Tibial artery (tissue), 4 donors: ENCODE data around the gene OR8B4.

ENCODE experiments used
- DNase-seq, 2 donors: peaks; one replicate each; pipeline ENCODE4 v3.0.0-alpha.2; 2019
- H3K27ac ChIP-seq, 2 donors: fragments of 200-600 bp; sonication (generic) in 1 of 2; 1 replicate in 1 of 2; 2 replicates in 1 of 2; pipeline ENCODE4 v1.5.1; 2018 to 2019; ENCODE audit warnings: mild to moderate bottlenecking in 1 of 2
- H3K27me3 ChIP-seq, 2 donors: fragments of 200-600 bp; sonication (generic) in 1 of 2; one replicate each; pipeline versions ENCODE4 v1.5.1 to v1.6.0; 2016 to 2019
- H3K36me3 ChIP-seq, 3 donors: fragments of 200-600 bp; sonication (generic) in 2 of 3; one replicate each; pipeline ENCODE4 v1.5.1; 2016 to 2019; ENCODE audit warnings: mild to moderate bottlenecking in 2 of 3
- H3K4me1 ChIP-seq, 4 donors: fragments of 200-600 bp; sonication (generic) in 2 of 4; 1 replicate in 3 of 4; 2 replicates in 1 of 4; pipeline ENCODE4 v1.5.1; 2016 to 2019
- H3K4me3 ChIP-seq, 2 donors: fragments of 200-600 bp; sonication (generic) in 1 of 2; 1 replicate in 1 of 2; 2 replicates in 1 of 2; pipeline ENCODE4 v1.5.1; 2018 to 2019; ENCODE audit warnings: mild to moderate bottlenecking in 2 of 2
- H3K9me3 ChIP-seq, 3 donors: fragments of 200-600 bp; sonication (generic) in 1 of 3; one replicate each; pipeline ENCODE4 v1.5.1; 2016 to 2019
- CTCF ChIP-seq, 2 experiments: fragments of 200-600 bp in 1 of 2; fragments of 450-650 bp in 1 of 2; IDR thresholded peaks; one replicate each; pipeline ENCODE4 v1.5.1; 2017 to 2019; ENCODE audit warnings: antibody characterized with exemption in 2 of 2, mild to moderate bottlenecking in 1 of 2, moderate library complexity in 1 of 2
- intact Hi-C: fragments of 100-400 bp; cut with DNase I; formaldehyde crosslinking; loops from one replicate; pipeline ENCODE4 v1.15.0; 2023; ENCODE audit warnings: low total_unique reads

Gene OR8B4

GRCh38 chr11:124440608-124441007, 15.9 kb upstream of the OR8B4 start:
- no peaks in the 10 kb centered on the region for H3K36me3 ChIP-seq
- TF ChIP-seq CTCF (IDR thresholded peaks at IDR 0.05) = no peak
- DNase-seq = no peak
- no peak overlapping the region for H3K27ac ChIP-seq
- H3K27me3 ChIP-seq = no peaks in the 10 kb centered on the region
- H3K9me3 ChIP-seq = no peaks in the 10 kb centered on the region
- H3K4me1 ChIP-seq = no peaks in the 10 kb centered on the region
- intact Hi-C loops = no loop called here
- no peak overlapping the region for H3K4me3 ChIP-seq

- intact Hi-C loops = no loop called here
- H3K27me3 ChIP-seq = no peaks in the 10 kb centered on the region
- no peak overlapping the region for H3K4me3 ChIP-seq
- no peak for DNase-seq
- no peaks in the 10 kb centered on the region for H3K9me3 ChIP-seq
- H3K4me1 ChIP-seq = no peaks in the 10 kb centered on the region
- no peak for TF ChIP-seq CTCF (IDR thresholded peaks at IDR 0.05)
- H3K27ac ChIP-seq = no peak overlapping the region
- no peaks in the 10 kb centered on the region for H3K36me3 ChIP-seq
These were observed 10.0 kb upstream of the OR8B4 start for GRCh38 chr11:124434699-124435098.

GRCh38 chr11:124429599-124429998, 4.9 kb upstream of the OR8B4 start:
- H3K27me3 ChIP-seq = no peaks in the 10 kb centered on the region
- no peaks in the 10 kb centered on the region for H3K4me1 ChIP-seq
- DNase-seq = no peak
- no peak overlapping the region for H3K27ac ChIP-seq
- H3K36me3 ChIP-seq = no peaks in the 10 kb centered on the region
- no peak for TF ChIP-seq CTCF (IDR thresholded peaks at IDR 0.05)
- intact Hi-C loops = no loop called here
- H3K4me3 ChIP-seq = no peak overlapping the region
- H3K9me3 ChIP-seq = no peaks in the 10 kb centered on the region

- Histone ChIP-seq H3K27ac (no peak overlapping the region), H3K4me3 (no peak overlapping the region), H3K27me3 (no peaks in the 10 kb centered on the region), H3K4me1 (no peaks in the 10 kb centered on the region), H3K36me3 (no peaks in the 10 kb centered on the region), H3K9me3 (no peaks in the 10 kb centered on the region)
- no peak for DNase-seq
- no peak for TF ChIP-seq CTCF (IDR thresholded peaks at IDR 0.05)
- intact Hi-C loops = no loop called here
These were observed 3.6 kb downstream of the OR8B4 start for GRCh38 chr11:124421043-124421442.

GRCh38 chr11:124415356-124415923, 9.2 kb downstream of the OR8B4 start:
- peaks cover 0 to 4% of the 10 kb centered on the region in 2 donors for H3K27me3 ChIP-seq
- no peaks in the 10 kb centered on the region for H3K36me3 ChIP-seq
- intact Hi-C loops = no loop called here
- DNase-seq = no peak
- TF ChIP-seq CTCF (IDR thresholded peaks at IDR 0.05) = peak in 1 of 2 experiments; percentile 50
- H3K27ac ChIP-seq = no peak overlapping the region
- no peaks in the 10 kb centered on the region for H3K4me1 ChIP-seq
- H3K9me3 ChIP-seq = no peaks in the 10 kb centered on the region
- H3K4me3 ChIP-seq = no peak overlapping the region

- no peaks in the 10 kb centered on the region for H3K36me3 ChIP-seq
- intact Hi-C loops = no loop called here
- H3K27ac ChIP-seq = no peak overlapping the region
- peaks cover 0 to 4% of the 10 kb centered on the region in 2 donors for H3K27me3 ChIP-seq
- H3K4me1 ChIP-seq = no peaks in the 10 kb centered on the region
- H3K4me3 ChIP-seq = no peak overlapping the region
- no peak for TF ChIP-seq CTCF (IDR thresholded peaks at IDR 0.05)
- DNase-seq = no peak
- H3K9me3 ChIP-seq = no peaks in the 10 kb centered on the region
These were observed 14.8 kb downstream of the OR8B4 start for GRCh38 chr11:124409906-124410305.
